HuH-7.5 (cell line): Measurements from ENCODE around the gene AEBP2.
"Not testable (repeated sequence)": the region's sequence is repeated elsewhere in the genome, so short reads cannot be mapped to it uniquely, and the experiment has no call there.

Experiments used
- DNase-seq: peaks from one replicate; pipeline ENCODE4 v3.0.0; 2011; ENCODE audit warnings: low spot score

The AEBP2 gene

GRCh38 chr12:19439059-19440018 lies at the start of gene AEBP2:
Gene AEBP2, plus strand, starts transcription at chr12:19439492. Its CDS starts 208 bp downstream, at chr12:19439700.
- DNase-seq, result peak; percentile 92

- no peak for DNase-seq
Observed at GRCh38 chr12:19390051-19390598, 49.2 kb upstream of the AEBP2 start.

- not testable (repeated sequence) for DNase-seq
Observed at GRCh38 chr12:19392644-19393043, 46.6 kb upstream of the AEBP2 start.

GRCh38 chr12:19394385-19394784 lies 44.9 kb upstream of the AEBP2 start:
- no peak for DNase-seq

- DNase-seq, result no peak
Observed at GRCh38 chr12:19397534-19397933, 41.8 kb upstream of the AEBP2 start.

- no peak for DNase-seq
Observed at GRCh38 chr12:19398376-19399363, 40.6 kb upstream of the AEBP2 start.

GRCh38 chr12:19400649-19401285 lies 38.5 kb upstream of the AEBP2 start:
- not testable (repeated sequence) for DNase-seq

GRCh38 chr12:19402211-19402610 lies 37.1 kb upstream of the AEBP2 start:
- no peak for DNase-seq

- peak; percentile 20 for DNase-seq
Observed at GRCh38 chr12:19402743-19403431, 36.4 kb upstream of the AEBP2 start.

- DNase-seq, result no peak
Observed at GRCh38 chr12:19404242-19404880, 34.9 kb upstream of the AEBP2 start.

- no peak for DNase-seq
Observed at GRCh38 chr12:19409376-19409775, 29.9 kb upstream of the AEBP2 start.

GRCh38 chr12:19410211-19410610 lies 29.1 kb upstream of the AEBP2 start:
- no peak for DNase-seq

- DNase-seq, result no peak
Observed at GRCh38 chr12:19410629-19411185, 28.6 kb upstream of the AEBP2 start.

GRCh38 chr12:19411234-19412204 lies 27.8 kb upstream of the AEBP2 start:
- no peak for DNase-seq

GRCh38 chr12:19412844-19413243 lies 26.4 kb upstream of the AEBP2 start:
- DNase-seq, result no peak

- not testable (repeated sequence) for DNase-seq
Observed at GRCh38 chr12:19413582-19413981, 25.7 kb upstream of the AEBP2 start.

- no peak for DNase-seq
Observed at GRCh38 chr12:19415563-19415962, 23.7 kb upstream of the AEBP2 start.

GRCh38 chr12:19419086-19419485 lies 20.2 kb upstream of the AEBP2 start:
- DNase-seq, result no peak
